Measurements from ENCODE around the gene SMC4.

DNA sequence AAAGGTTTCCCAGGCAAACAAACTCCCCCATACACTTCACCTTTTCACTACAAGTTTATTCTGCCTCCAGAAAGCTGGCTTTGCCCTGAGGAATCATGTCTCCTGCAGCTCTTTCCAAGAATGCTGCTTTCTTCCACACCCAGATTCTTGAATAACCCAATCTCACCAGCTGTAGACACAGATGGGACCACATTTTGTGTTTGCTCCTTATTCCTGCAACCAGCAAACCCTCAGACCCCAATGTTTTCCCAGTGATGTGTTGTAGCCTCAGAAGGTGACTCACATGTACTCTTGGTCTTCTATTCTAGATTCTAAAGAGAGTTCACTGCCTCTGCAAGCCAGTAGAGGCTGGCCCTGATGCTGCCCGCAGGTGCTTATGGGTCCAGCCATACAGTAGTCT lies 73.8 kb downstream of the SMC4 start:
- TF ChIP-seq, protein P1, sequence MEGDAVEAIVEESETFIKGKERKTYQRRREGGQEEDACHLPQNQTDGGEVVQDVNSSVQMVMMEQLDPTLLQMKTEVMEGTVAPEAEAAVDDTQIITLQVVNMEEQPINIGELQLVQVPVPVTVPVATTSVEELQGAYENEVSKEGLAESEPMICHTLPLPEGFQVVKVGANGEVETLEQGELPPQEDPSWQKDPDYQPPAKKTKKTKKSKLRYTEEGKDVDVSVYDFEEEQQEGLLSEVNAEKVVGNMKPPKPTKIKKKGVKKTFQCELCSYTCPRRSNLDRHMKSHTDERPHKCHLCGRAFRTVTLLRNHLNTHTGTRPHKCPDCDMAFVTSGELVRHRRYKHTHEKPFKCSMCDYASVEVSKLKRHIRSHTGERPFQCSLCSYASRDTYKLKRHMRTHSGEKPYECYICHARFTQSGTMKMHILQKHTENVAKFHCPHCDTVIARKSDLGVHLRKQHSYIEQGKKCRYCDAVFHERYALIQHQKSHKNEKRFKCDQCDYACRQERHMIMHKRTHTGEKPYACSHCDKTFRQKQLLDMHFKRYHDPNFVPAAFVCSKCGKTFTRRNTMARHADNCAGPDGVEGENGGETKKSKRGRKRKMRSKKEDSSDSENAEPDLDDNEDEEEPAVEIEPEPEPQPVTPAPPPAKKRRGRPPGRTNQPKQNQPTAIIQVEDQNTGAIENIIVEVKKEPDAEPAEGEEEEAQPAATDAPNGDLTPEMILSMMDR (IDR thresholded peaks at IDR 0.05), result no peak
- no peak for TF ChIP-seq POLR2A (IDR thresholded peaks at IDR 0.05)

Data from thyroid gland (tissue), 4 donors.